Keratinocyte (primary cell): ENCODE data around the gene XRCC3. TPM values are rescaled to one million over a fixed set of nuclear protein-coding genes. Genes with fewer than 3 reads are reported as not detected.

Experiments
- DNase-seq: peaks from one replicate; pipeline ENCODE4 v3.0.0-alpha.2; 2011; ENCODE audit warnings: low read depth, missing footprints, low spot score
- FAIRE-seq: peaks from 2 replicates; lab custom pipeline; 2011; peaks lifted over from hg19 to GRCh38; lab: Jason Lieb, UNC
- H2AFZ ChIP-seq: 2 replicates; pipeline ENCODE4 v1.6.0; 2012; ENCODE audit warnings: low read length, control low read depth, inconsistent platforms; ENCODE audit not compliant: control insufficient read depth
- H3K27ac ChIP-seq: 2 replicates; pipeline ENCODE4 v1.5.1; 2011; ENCODE audit warnings: low read length; ENCODE audit not compliant: control insufficient read depth, insufficient read depth
- H3K27me3 ChIP-seq: 3 replicates; pipeline ENCODE4 v1.6.0; 2011; ENCODE audit warnings: low read length; ENCODE audit not compliant: control insufficient read depth, insufficient read depth; ENCODE audit errors: extremely low read depth
- H3K36me3 ChIP-seq, 2 experiments: 2 replicates in 1 of 2; 3 replicates in 1 of 2; pipeline ENCODE4 v1.5.1; 2011; ENCODE audit warnings: low read length in 2 of 2, mild to moderate bottlenecking in 1 of 2; ENCODE audit not compliant: control insufficient read depth in 2 of 2, insufficient read depth in 2 of 2; ENCODE audit errors: extremely low read depth in 1 of 2
- H3K4me1 ChIP-seq: 3 replicates; pipeline ENCODE4 v1.5.1; 2011; ENCODE audit warnings: low read length; ENCODE audit not compliant: control insufficient read depth, insufficient read depth; ENCODE audit errors: extremely low read depth
- H3K4me2 ChIP-seq: 3 replicates; pipeline ENCODE4 v1.6.0; 2011; ENCODE audit warnings: low read depth, low read length; ENCODE audit not compliant: control insufficient read depth, insufficient read depth; ENCODE audit errors: extremely low read depth
- H3K4me3 ChIP-seq, 3 experiments: fragments of 200-600 bp in 1 of 3; sonication (generic) in 1 of 3; 2 replicates in 2 of 3; 3 replicates in 1 of 3; pipeline ENCODE4 v1.5.1; 2011 to 2016; ENCODE audit warnings: low read length in 3 of 3, mild to moderate bottlenecking in 3 of 3, control low read depth in 2 of 3, inconsistent platforms in 1 of 3, low read depth in 1 of 3, mixed read lengths in 1 of 3, mixed run types in 1 of 3, moderate library complexity in 1 of 3; ENCODE audit not compliant: control insufficient read depth in 2 of 3, insufficient read depth in 2 of 3; ENCODE audit errors: extremely low read depth in 1 of 3
- H3K79me2 ChIP-seq: 2 replicates; pipeline ENCODE4 v1.6.0; 2012; ENCODE audit warnings: low read length; ENCODE audit not compliant: control insufficient read depth, insufficient read depth
- H3K9ac ChIP-seq: 3 replicates; pipeline ENCODE4 v1.6.0; 2011; ENCODE audit warnings: low read length; ENCODE audit not compliant: control insufficient read depth, insufficient read depth; ENCODE audit errors: extremely low read depth
- H3K9me1 ChIP-seq: 3 replicates; pipeline ENCODE4 v1.6.0; 2011; ENCODE audit warnings: low read length; ENCODE audit not compliant: control insufficient read depth, insufficient read depth; ENCODE audit errors: extremely low read depth
- H3K9me3 ChIP-seq: 2 replicates; pipeline ENCODE4 v1.5.1; 2012; ENCODE audit warnings: low read depth, low read length; ENCODE audit not compliant: control insufficient read depth
- H4K20me1 ChIP-seq: 3 replicates; pipeline ENCODE4 v1.6.0; 2011; ENCODE audit warnings: low read length; ENCODE audit not compliant: control insufficient read depth, insufficient read depth; ENCODE audit errors: extremely low read depth
- CTCF ChIP-seq, 3 experiments: IDR thresholded peaks in 1 of 3; conservative IDR thresholded peaks in 1 of 3; optimal IDR thresholded peaks in 1 of 3; 2 replicates in 2 of 3; 3 replicates in 1 of 3; pipeline versions ENCODE3 to v1.5.1; 2011; ENCODE audit warnings: low read length in 3 of 3, mild to moderate bottlenecking in 3 of 3, moderate library complexity in 2 of 3, control low read depth in 1 of 3, inconsistent platforms in 1 of 3; ENCODE audit not compliant: insufficient read depth in 2 of 3; ENCODE audit errors: extremely low read depth in 1 of 3
- EZH2 ChIP-seq: IDR thresholded peaks from one replicate; pipeline ENCODE4 v1.6.1; 2012; ENCODE audit warnings: inconsistent platforms, mild to moderate bottlenecking, low read length, moderate library complexity
- dilution Hi-C: fragments of 300-500 bp; cut with MboI; formaldehyde crosslinking; loops from one replicate; pipeline ENCODE4 v1.7.0; 2020; ENCODE audit warnings: low sequenced_read_pairs; ENCODE audit not compliant: extremely low pct_ligation_motif_present
- polyA plus RNA-seq, 5 experiments: library from polyadenylated mRNA; depleted of rRNA in 3 of 5; stranded (reverse) in 3 of 5; stranded (forward) in 1 of 5; unstranded in 1 of 5; fragments of >200 nt; gene quantifications; 1 replicate in 1 of 5; 2 replicates in 3 of 5; 3 replicates in 1 of 5; pipeline versions ENCODE4 v1.2.1 to v1.2.3, GENCODE V29; 2011 to 2012; ENCODE audit warnings: missing spikeins in 2 of 5, low read depth in 1 of 5, low replicate concordance in 1 of 5

XRCC3 gene
- polyA plus RNA-seq, 1 donor (not counting 4 experiments of a cell fraction or from before 2014, with no cell fraction given) = 21.0 TPM

- Histone ChIP-seq H3K9ac (no peak overlapping the region), H3K4me2 (no peak overlapping the region), H3K27me3 (no peaks in the 10 kb centered on the region), H3K4me1 (peaks cover 8% of the 10 kb centered on the region), H3K9me3 (no peaks in the 10 kb centered on the region), H2AFZ (no peak overlapping the region), H3K36me3 (peaks cover 29 to 36% of the 10 kb centered on the region in 2 experiments), H3K27ac (no peak overlapping the region), H3K79me2 (no peaks in the 10 kb centered on the region), H3K9me1 (no peaks in the 10 kb centered on the region), H4K20me1 (no peaks in the 10 kb centered on the region), H3K4me3 (no peak overlapping the region)
- dilution Hi-C loops = no loop called here
- FAIRE-seq (no peak), DNase-seq (no peak)
- TF ChIP-seq EZH2 = no peak
- no peak for TF ChIP-seq CTCF (optimal IDR thresholded peaks at IDR 0.05 in 1 of 3, IDR thresholded peaks at IDR 0.05 in 1 of 3, conservative IDR thresholded peaks at IDR 0.05 in 1 of 3; ENCODE audit: extremely low read depth in 1 of 3, insufficient read depth in 2 of 3, low read length in 3 of 3)
These were observed 22.9 kb upstream of the XRCC3 start for GRCh38 chr14:103738166-103738565.

- dilution Hi-C loops = no loop called here
- TF ChIP-seq CTCF (optimal IDR thresholded peaks at IDR 0.05 in 1 of 3, IDR thresholded peaks at IDR 0.05 in 1 of 3, conservative IDR thresholded peaks at IDR 0.05 in 1 of 3; ENCODE audit: extremely low read depth in 1 of 3, insufficient read depth in 2 of 3, low read length in 3 of 3) = no peak
- no peak for TF ChIP-seq EZH2
- H3K4me2 ChIP-seq = no peak overlapping the region
- peaks cover 11% of the 10 kb centered on the region for H3K4me1 ChIP-seq
- FAIRE-seq (no peak), DNase-seq (no peak)
- H3K9me3 ChIP-seq = no peaks in the 10 kb centered on the region
- no peaks in the 10 kb centered on the region for H3K27me3 ChIP-seq
- H4K20me1 ChIP-seq = no peaks in the 10 kb centered on the region
- H3K9ac ChIP-seq = no peak overlapping the region
- H3K79me2 ChIP-seq = no peaks in the 10 kb centered on the region
- peaks cover 35 to 36% of the 10 kb centered on the region in 2 experiments for H3K36me3 ChIP-seq
- H3K4me3 ChIP-seq = no peak overlapping the region
- no peak overlapping the region for H2AFZ ChIP-seq
- H3K9me1 ChIP-seq = no peaks in the 10 kb centered on the region
- no peak overlapping the region for H3K27ac ChIP-seq
These were observed 22.3 kb upstream of the XRCC3 start for GRCh38 chr14:103737432-103738045.
